ENCODE results near the gene ABCB6.
A peak's percentile ranks its signal among the peaks of the same experiment; 100 is the strongest.

Gene ABCB6

GRCh38 chr2:219168932-219169331 lies 49.8 kb downstream of the ABCB6 start:
- DNase-seq (ENCODE audit: low read depth, low spot score): no peak

DNA sequence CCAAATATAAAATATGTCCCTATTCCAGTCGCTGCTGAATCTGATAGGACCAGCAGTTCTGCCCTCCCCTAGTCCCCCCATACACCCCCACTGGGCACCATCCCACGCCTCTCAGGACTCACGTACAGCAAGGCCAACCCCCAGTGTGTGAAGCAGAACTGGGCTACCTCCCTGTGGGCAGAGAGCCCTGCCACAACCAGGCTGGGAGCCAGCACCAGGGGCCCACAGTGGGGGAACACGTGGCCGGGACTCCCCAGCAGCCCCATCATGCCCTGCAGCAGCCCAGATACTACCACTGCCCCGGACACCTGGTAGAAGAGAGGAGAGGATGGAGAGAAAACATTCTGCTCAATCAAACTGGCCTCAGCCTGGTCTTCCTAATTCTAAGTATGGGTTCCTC lies 50.2 kb downstream of the ABCB6 start:
- no peak for DNase-seq (ENCODE audit: low read depth, low spot score)

- no peak for DNase-seq (ENCODE audit: low read depth, low spot score)
Measured at GRCh38 chr2:219167997-219168396, 50.8 kb downstream of the ABCB6 start.

DNA sequence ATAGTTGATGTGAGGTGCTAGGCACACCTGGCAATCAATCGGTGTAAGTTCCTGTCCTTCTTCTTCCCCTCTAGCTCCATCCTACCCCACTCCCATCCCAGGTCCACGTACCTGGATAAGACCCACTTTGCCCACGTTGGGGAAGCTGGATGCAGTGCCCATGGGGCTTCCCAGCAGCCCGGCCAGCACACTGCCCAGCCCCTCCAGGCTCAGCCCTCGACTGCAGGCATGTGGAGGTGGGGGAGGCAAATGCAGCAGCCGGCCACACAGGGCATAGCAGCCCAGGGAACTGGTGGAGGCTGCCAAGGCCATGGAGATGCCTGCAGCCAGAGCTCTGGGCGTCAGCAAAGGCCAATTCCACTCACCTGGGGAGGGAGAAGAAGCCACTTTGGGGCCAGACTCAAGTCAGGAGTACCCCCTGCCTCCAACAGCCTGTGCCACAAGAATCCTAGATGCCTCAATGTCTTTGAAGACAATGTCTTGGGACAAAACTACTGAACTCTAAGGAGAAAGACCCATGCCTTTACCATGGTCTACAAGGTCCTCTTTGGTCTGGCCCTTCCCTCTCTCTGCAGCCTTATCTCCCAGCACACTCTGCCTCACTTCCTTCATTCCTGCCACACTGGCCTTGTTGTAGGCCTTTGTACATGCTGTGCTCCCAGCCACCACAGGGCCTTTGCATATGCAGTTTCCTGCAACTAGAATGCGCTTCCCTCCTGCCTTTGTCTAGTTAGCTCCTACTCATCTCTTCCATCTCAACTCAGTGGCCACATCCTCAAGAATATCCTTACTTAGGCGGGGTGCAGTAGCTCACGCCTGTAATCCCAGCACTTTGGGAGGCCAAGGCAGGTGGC lies 53.5 kb downstream of the ABCB6 start:
- DNase-seq (ENCODE audit: low read depth, low spot score): no peak

- no peak for DNase-seq (ENCODE audit: low read depth, low spot score)
Measured at GRCh38 chr2:219163156-219163555, 55.6 kb downstream of the ABCB6 start.

GRCh38 chr2:219161097-219161496 lies 57.7 kb downstream of the ABCB6 start:
- DNase-seq (ENCODE audit: low read depth, low spot score): no peak

DNA sequence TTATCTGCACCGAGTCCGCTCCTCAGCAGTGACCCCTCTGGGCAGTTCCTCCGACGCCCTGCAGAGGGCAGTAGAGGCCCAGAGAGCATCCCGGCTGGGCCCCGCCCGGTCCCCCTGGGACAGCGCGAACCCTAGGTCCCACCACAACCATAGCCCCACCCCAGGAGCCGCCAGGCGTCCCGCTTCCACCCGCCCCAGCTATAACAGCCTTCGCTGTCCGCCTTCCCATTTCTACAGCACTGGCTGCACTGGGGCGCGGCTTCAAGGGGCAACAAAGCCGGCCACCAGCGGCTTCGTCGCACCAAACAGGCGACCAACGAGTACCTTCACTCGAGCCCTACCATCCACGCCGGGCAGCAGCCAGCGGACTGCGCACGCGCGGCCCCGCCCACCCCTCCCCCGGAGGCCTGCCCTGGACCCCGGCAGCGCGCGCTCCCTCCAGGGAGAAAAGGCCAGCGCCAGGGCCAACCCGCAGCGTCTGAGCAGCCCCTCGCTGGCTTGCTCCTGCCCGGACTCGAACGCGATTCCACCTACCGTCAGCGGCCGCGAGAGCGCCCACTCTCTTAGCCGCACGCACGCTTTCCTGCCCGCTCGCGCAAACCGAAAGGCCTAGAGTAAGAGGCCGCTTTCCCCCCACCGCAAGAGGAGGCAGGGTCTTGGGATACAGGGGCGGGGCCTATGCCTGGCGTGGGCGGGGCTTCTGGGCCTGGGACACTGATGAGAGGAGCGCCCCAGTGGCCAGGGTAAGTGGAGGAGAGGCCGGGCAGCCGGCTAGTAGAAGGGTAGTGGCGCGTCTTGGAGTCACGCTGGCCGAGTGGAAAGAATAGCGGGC lies 58.4 kb downstream of the ABCB6 start, which contains the start of gene NHEJ1:
TSS of gene NHEJ1 (minus strand) at position 630 of the 832 bp plus-strand sequence. CDS start 2,453 bp downstream, outside the sequence.
- DNase-seq (ENCODE audit: low read depth, low spot score): peak; percentile 82
